PC-9 (cell line): ENCODE results near the gene CD99L2. TPM values are rescaled to one million over a fixed set of nuclear protein-coding genes. Genes with fewer than 3 reads are reported as not detected.

Source experiments
- BruUV-seq: library from RNA; stranded (reverse); fragments of 400-500 nt; replicated peaks from 2 replicates; lab custom pipeline; 2021; lab: Mats Ljungman, UMichigan
- CTCF ChIA-PET: fragments of 300-600 bp; sonication (Branson Sonifier 250); formaldehyde crosslinking; loops from one replicate; lab custom pipeline; 2022; ENCODE audit warnings: antibody characterized with exemption; lab: Charles Lee
- POLR2A ChIA-PET: fragments of 300-600 bp; sonication (Branson Sonifier 250); formaldehyde crosslinking; loops from one replicate; lab custom pipeline; 2022; ENCODE audit warnings: antibody characterized with exemption; ENCODE audit not compliant: unreplicated experiment; lab: Charles Lee
- DNase-seq, 2 experiments: peaks; one replicate each; pipeline versions ENCODE4 v3.0.0 to v3.0.0-alpha.2; 2015 to 2022; ENCODE audit warnings: mixed read lengths in 1 of 2
- H2AFZ ChIP-seq: fragments of 200-600 bp; sonication (generic); 2 replicates; pipeline ENCODE4 v1.8.1; 2017; ENCODE audit warnings: antibody characterized with exemption
- H3F3A ChIP-seq: fragments of 200-600 bp; sonication (generic); 2 replicates; pipeline ENCODE4 v1.8.1; 2017; ENCODE audit warnings: antibody characterized with exemption, mild to moderate bottlenecking, low read depth; ENCODE audit not compliant: insufficient read depth
- H3K27ac ChIP-seq: fragments of 200-600 bp; sonication (generic); 2 replicates; pipeline ENCODE4 v1.6.1; 2016; ENCODE audit warnings: mixed run types
- H3K27me3 ChIP-seq: fragments of 200-600 bp; sonication (generic); 2 replicates; pipeline ENCODE4 v1.6.1; 2016; ENCODE audit warnings: low read depth, mixed run types; ENCODE audit not compliant: insufficient read depth
- H3K36me3 ChIP-seq: fragments of 200-600 bp; sonication (generic); 2 replicates; pipeline ENCODE4 v1.6.1; 2016; ENCODE audit warnings: low read depth, mixed run types
- H3K4me1 ChIP-seq: fragments of 200-600 bp; sonication (generic); replicated peaks from 2 replicates; pipeline ENCODE4 v1.6.1; 2016; ENCODE audit warnings: mixed run types; ENCODE audit not compliant: insufficient read depth
- H3K4me2 ChIP-seq: fragments of 200-600 bp; sonication (generic); 2 replicates; pipeline ENCODE4 v1.6.1; 2017; ENCODE audit warnings: mixed run types
- H3K4me3 ChIP-seq: fragments of 200-600 bp; sonication (generic); 2 replicates; pipeline ENCODE4 v1.6.1; 2016; ENCODE audit warnings: mixed run types
- H3K79me2 ChIP-seq: fragments of 200-600 bp; sonication (generic); 2 replicates; pipeline ENCODE4 v1.6.1; 2017; ENCODE audit warnings: low read depth, mixed run types
- H3K9me2 ChIP-seq: fragments of 200-600 bp; sonication (generic); 2 replicates; pipeline ENCODE4 v1.8.1; 2017; ENCODE audit warnings: mild to moderate bottlenecking; ENCODE audit not compliant: insufficient read depth
- H3K9me3 ChIP-seq: fragments of 200-600 bp; sonication (generic); 2 replicates; pipeline ENCODE4 v1.8.1; 2016; ENCODE audit warnings: low read depth; ENCODE audit not compliant: insufficient read depth
- H4K20me1 ChIP-seq: fragments of 200-600 bp; sonication (generic); 2 replicates; pipeline ENCODE4 v1.8.1; 2017; ENCODE audit not compliant: insufficient read depth
- CTCF ChIP-seq: fragments of 200-600 bp; sonication (generic); conservative IDR thresholded peaks from 2 replicates; pipeline ENCODE4 v1.6.1; 2017; ENCODE audit warnings: mixed run types, antibody characterized with exemption, mild to moderate bottlenecking, moderate library complexity
- EZH2 ChIP-seq: fragments of 200-600 bp; sonication (generic); IDR thresholded peaks from 2 replicates; pipeline ENCODE4 v1.8.0; 2017; ENCODE audit warnings: antibody characterized with exemption, low read depth
- intact Hi-C: fragments of 100-400 bp; cut with micrococcal nuclease; formaldehyde crosslinking; loops from one replicate; pipeline ENCODE4 v1.10.0; 2022; ENCODE audit not compliant: unreplicated experiment
- total RNA-seq: library from RNA; stranded (reverse); gene quantifications from 2 replicates; pipeline ENCODE4 v1.2.3, GENCODE V29; 2021

Gene CD99L2
- total RNA-seq, 1 experiment from 2014 or later = 22.5 TPM

- ChIA-PET POLR2A (interaction anchor here (0.6 kb wide), 1 partner anchor 783 kb away, joined by 5 read pairs; no protein-coding TSS in a partner anchor), CTCF (no interaction called here)
- DNase-seq = no peak
- Histone ChIP-seq H3K27me3 (no peaks in the 10 kb centered on the region), H3K4me2 (no peak overlapping the region), H3K27ac (no peak overlapping the region), H3K9me2 (no peaks in the 10 kb centered on the region), H3K36me3 (no peaks in the 10 kb centered on the region), H3K9me3 (no peaks in the 10 kb centered on the region), H3K4me3 (no peak overlapping the region), H3K79me2 (no peaks in the 10 kb centered on the region), H3F3A (no peaks in the 10 kb centered on the region), H2AFZ (no peak overlapping the region), H3K4me1 (no peaks in the 10 kb centered on the region), H4K20me1 (no peaks in the 10 kb centered on the region)
- TF ChIP-seq EZH2 (no peak), CTCF (no peak)
- intact Hi-C loops = no loop called here
- BruUV-seq = no TSS peak
These were observed 137.2 kb downstream of the CD99L2 start for GRCh38 chrX:150761176-150761818.

- intact Hi-C loops = no loop called here
- Histone ChIP-seq H3K27me3 (no peaks in the 10 kb centered on the region), H3K36me3 (0 out of 2 replicates have a peak, but pooled peaks cover 5% of the 10 kb centered on the region), H3K4me3 (no peak overlapping the region), H3K27ac (no peak overlapping the region), H3K4me1 (no peaks in the 10 kb centered on the region), H2AFZ (no peak overlapping the region), H3F3A (no peaks in the 10 kb centered on the region), H3K79me2 (no peaks in the 10 kb centered on the region), H3K9me3 (no peaks in the 10 kb centered on the region), H3K9me2 (no peaks in the 10 kb centered on the region), H3K4me2 (no peak overlapping the region), H4K20me1 (no peaks in the 10 kb centered on the region)
- no peak for DNase-seq
- TF ChIP-seq CTCF = no peak
- no peak for TF ChIP-seq EZH2
- ChIA-PET CTCF (no interaction called here), POLR2A (no interaction called here)
- BruUV-seq = no TSS peak
These were observed 138.7 kb downstream of the CD99L2 start for GRCh38 chrX:150759568-150760416.

- BruUV-seq = no TSS peak
- Histone ChIP-seq H3K27ac (no peak overlapping the region), H2AFZ (no peak overlapping the region), H3K9me3 (no peaks in the 10 kb centered on the region), H3K9me2 (no peaks in the 10 kb centered on the region), H3K27me3 (no peaks in the 10 kb centered on the region), H3K79me2 (no peaks in the 10 kb centered on the region), H3K4me3 (no peak overlapping the region), H3K4me1 (no peaks in the 10 kb centered on the region), H3K36me3 (0 out of 2 replicates have a peak, but pooled peaks cover 13% of the 10 kb centered on the region), H3F3A (0 out of 2 replicates have a peak, but pooled peaks cover 6% of the 10 kb centered on the region), H4K20me1 (no peaks in the 10 kb centered on the region), H3K4me2 (no peak overlapping the region)
- intact Hi-C loops = no loop called here
- ChIA-PET CTCF (no interaction called here), POLR2A (no interaction called here)
- DNase-seq = no peak
- TF ChIP-seq CTCF = no peak
- TF ChIP-seq EZH2 = no peak
These were observed 141.1 kb downstream of the CD99L2 start for GRCh38 chrX:150757371-150757770.
